Smooth muscle cell (in vitro differentiated cells): ENCODE results near the gene CASP4. TPM values are rescaled to one million over a fixed set of nuclear protein-coding genes. Genes with fewer than 3 reads are reported as not detected.
A peak's percentile ranks its signal among the peaks of the same experiment; 100 is the strongest.

Experiments used
- DNase-seq: peaks from one replicate; lab custom pipeline; 2025; ENCODE audit not compliant: unreplicated experiment; lab: John Stamatoyannopoulos, UW
- H2AFZ ChIP-seq: fragments of 200-600 bp; sonication (generic); 2 replicates; pipeline ENCODE4 v1.6.0; 2016; ENCODE audit warnings: antibody characterized with exemption, low read depth, mild to moderate bottlenecking
- H3F3A ChIP-seq: fragments of 200-600 bp; sonication (generic); 2 replicates; pipeline ENCODE4 v1.6.0; 2017; ENCODE audit warnings: antibody characterized with exemption, low read depth
- H3K27ac ChIP-seq: fragments of 200-600 bp; sonication (generic); 2 replicates; pipeline ENCODE4 v1.5.1; 2016; ENCODE audit warnings: low read depth, mild to moderate bottlenecking
- H3K27me3 ChIP-seq: fragments of 200-600 bp; sonication (generic); 2 replicates; pipeline ENCODE4 v1.6.1; 2016; ENCODE audit warnings: low read depth, mild to moderate bottlenecking
- H3K36me3 ChIP-seq: fragments of 200-600 bp; sonication (generic); 2 replicates; pipeline ENCODE4 v1.5.1; 2016; ENCODE audit warnings: low read depth
- H3K4me1 ChIP-seq: fragments of 200-600 bp; sonication (generic); 2 replicates; pipeline ENCODE4 v1.5.1; 2016; ENCODE audit warnings: low read depth
- H3K4me2 ChIP-seq: fragments of 200-600 bp; sonication (generic); 2 replicates; pipeline ENCODE4 v1.6.0; 2016; ENCODE audit warnings: mild to moderate bottlenecking
- H3K4me3 ChIP-seq: fragments of 200-600 bp; sonication (generic); 2 replicates; pipeline ENCODE4 v1.5.1; 2016; ENCODE audit warnings: mild to moderate bottlenecking
- H3K79me2 ChIP-seq: fragments of 200-600 bp; sonication (generic); 2 replicates; pipeline ENCODE4 v1.6.0; 2016; ENCODE audit warnings: low read depth, mild to moderate bottlenecking
- H3K9ac ChIP-seq: fragments of 200-600 bp; sonication (generic); 2 replicates; pipeline ENCODE4 v1.6.0; 2016; ENCODE audit warnings: low read depth
- H3K9me3 ChIP-seq: fragments of 200-600 bp; sonication (generic); replicated peaks from 2 replicates; pipeline ENCODE4 v1.5.1; 2016; ENCODE audit warnings: low read depth
- H4K20me1 ChIP-seq: fragments of 200-600 bp; sonication (generic); 2 replicates; pipeline ENCODE4 v1.6.0; 2016; ENCODE audit warnings: low read depth
- CTCF ChIP-seq: fragments of 200-600 bp; sonication (generic); IDR thresholded peaks from 2 replicates; pipeline ENCODE4 v1.5.1; 2017; ENCODE audit warnings: borderline replicate concordance, mild to moderate bottlenecking, antibody characterized with exemption; ENCODE audit not compliant: insufficient read depth, poor library complexity, severe bottlenecking
- WGBS: methylation state at CpG from one replicate; pipeline ENCODE4 v1.1.7; 2016; ENCODE audit warnings: low lambda C conversion rate; 5-methylcytosine and 5-hydroxymethylcytosine counted together
- polyA plus RNA-seq: library from polyadenylated mRNA; unstranded; fragments of >200 nt; fragmentation: Nextera tagmentation; extraction: Ambion mirVana; gene quantifications from 2 replicates; pipeline ENCODE4 v1.2.1, GENCODE V29; 2016
- total RNA-seq: library from RNA; depleted of rRNA; stranded (reverse); fragments of >200 nt; gene quantifications from 2 replicates; pipeline ENCODE4 v1.2.3, GENCODE V29; 2014

CASP4 gene
- total and polyA plus RNA-seq, 2 experiments from 2014 or later, result 8.8 to 36.3 TPM

DNA sequence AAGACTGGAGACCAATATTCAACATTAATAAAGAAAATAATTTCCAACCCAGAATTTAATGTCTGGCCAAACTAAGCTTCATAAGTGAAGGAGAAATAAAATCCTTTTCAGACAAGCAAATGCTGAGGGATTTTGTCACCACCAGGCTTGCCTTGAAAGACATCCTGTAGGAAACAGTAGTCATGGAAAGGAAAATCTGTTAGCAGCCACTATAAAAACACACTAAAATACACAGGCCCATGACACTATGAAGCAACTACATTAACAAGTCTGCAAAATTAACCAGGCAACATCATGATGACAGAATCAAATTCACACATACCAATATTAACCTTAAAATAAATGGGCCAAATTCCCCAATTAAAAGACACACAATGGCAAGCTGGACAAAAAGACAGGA, 2.4 kb upstream of the CASP4 start:
- Histone ChIP-seq H3K27me3 (no peaks in the 10 kb centered on the region), H3K27ac (no peak overlapping the region), H3K36me3 (no peaks in the 10 kb centered on the region), H3K9me3 (peaks cover 4% of the 10 kb centered on the region), H3K9ac (no peak overlapping the region), H3K4me3 (no peak overlapping the region), H4K20me1 (no peaks in the 10 kb centered on the region), H3K4me1 (no peaks in the 10 kb centered on the region), H2AFZ (no peak overlapping the region), H3K79me2 (no peaks in the 10 kb centered on the region), H3K4me2 (no peak overlapping the region), H3F3A (no peaks in the 10 kb centered on the region)
- no peak for DNase-seq
- no peak for TF ChIP-seq CTCF

- Histone ChIP-seq H3K79me2 (no peaks in the 10 kb centered on the region), H3K4me3 (peak overlapping the region; percentile 57), H3K27ac (peak overlapping the region; percentile 82), H3K4me2 (peak overlapping the region; percentile 85), H3K9ac (peak overlapping the region; percentile 85), H3K36me3 (no peaks in the 10 kb centered on the region), H4K20me1 (no peaks in the 10 kb centered on the region), H3F3A (no peaks in the 10 kb centered on the region), H3K4me1 (no peaks in the 10 kb centered on the region), H3K27me3 (no peaks in the 10 kb centered on the region), H3K9me3 (peaks cover 4% of the 10 kb centered on the region), H2AFZ (peak overlapping the region; percentile 83)
- DNase-seq, result no peak
- 77% methylated on average over 16 of the region's 16 CpGs for WGBS
- no peak for TF ChIP-seq CTCF
Observed at GRCh38 chr11:104968856-104969776, 742 bp upstream of the CASP4 start.

- H3K9me3 ChIP-seq, result no peaks in the 10 kb centered on the region
- no peak for DNase-seq
- peak overlapping the region; percentile 82 for H3K27ac ChIP-seq
- TF ChIP-seq CTCF, result no peak
- peak overlapping the region; percentile 85 for H3K9ac ChIP-seq
- H3K4me2 ChIP-seq, result peak overlapping the region; percentile 85
- no peaks in the 10 kb centered on the region for H3K4me1 ChIP-seq
- no peaks in the 10 kb centered on the region for H3K36me3 ChIP-seq
- H3K27me3 ChIP-seq, result no peaks in the 10 kb centered on the region
- peak overlapping the region; percentile 83 for H2AFZ ChIP-seq
- peak overlapping the region; percentile 57 for H3K4me3 ChIP-seq
- no peaks in the 10 kb centered on the region for H3F3A ChIP-seq
- no peaks in the 10 kb centered on the region for H4K20me1 ChIP-seq
- H3K79me2 ChIP-seq, result no peaks in the 10 kb centered on the region
- WGBS, result 68% methylated on average over 11 of the region's 11 CpGs
Observed at GRCh38 chr11:104967534-104968354, 630 bp downstream of the CASP4 start.
